ENCODE measurements around the gene AIDA.

The AIDA gene

GRCh38 chr1:222709700-222710153 lies 2.6 kb downstream of the AIDA start:
- H3K4me1 ChIP-seq (ENCODE audit: insufficient read depth, low read length), result peaks cover 31% of the 10 kb centered on the region
- peak overlapping the region; percentile 78 for H3K4me2 ChIP-seq (ENCODE audit: insufficient read depth, low read length)
- no peak overlapping the region for H3K4me3 ChIP-seq (ENCODE audit: low read depth in 1 of 2, low read length in 2 of 2)
- DNase-seq, result no peak
- TF ChIP-seq EZH2 (IDR thresholded peaks at IDR 0.05; ENCODE audit: borderline replicate concordance, low read depth, low read length, severe bottlenecking), result no peak
- TF ChIP-seq CTCF (IDR thresholded peaks at IDR 0.05; ENCODE audit: borderline replicate concordance, extremely low read depth, low read length, poor library complexity, severe bottlenecking), result no peak
- H3K9ac ChIP-seq (ENCODE audit: low read depth, low read length), result no peak overlapping the region
- H4K20me1 ChIP-seq (ENCODE audit: insufficient read depth, low read length), result peaks cover 5% of the 10 kb centered on the region; the same call in 1 of the 2 replicates
- no peaks in the 10 kb centered on the region for H3K27me3 ChIP-seq (ENCODE audit: insufficient read depth, low read length, poor library complexity)
- peaks cover 87% of the 10 kb centered on the region for H3K79me2 ChIP-seq (ENCODE audit: insufficient read depth, low read length)
- no peak overlapping the region for H3K27ac ChIP-seq (ENCODE audit: low read length)
- no peak for ATAC-seq (ENCODE audit: insufficient read depth, low read depth)
- H3K9me3 ChIP-seq (ENCODE audit: insufficient read depth, low read length, severe bottlenecking), result no peaks in the 10 kb centered on the region
- H2AFZ ChIP-seq (ENCODE audit: low read depth, low read length), result no peak overlapping the region
- H3K36me3 ChIP-seq (ENCODE audit: insufficient read depth, low read length), result peaks cover 11% of the 10 kb centered on the region; the same call in 1 of the 2 replicates

GRCh38 chr1:222706815-222707214 lies 5.5 kb downstream of the AIDA start:
- H2AFZ ChIP-seq (ENCODE audit: low read depth, low read length), result no peak overlapping the region
- H3K27me3 ChIP-seq (ENCODE audit: insufficient read depth, low read length, poor library complexity), result no peaks in the 10 kb centered on the region
- H4K20me1 ChIP-seq (ENCODE audit: insufficient read depth, low read length), result peaks cover 5% of the 10 kb centered on the region; the same call in 1 of the 2 replicates
- H3K79me2 ChIP-seq (ENCODE audit: insufficient read depth, low read length), result peaks cover 88% of the 10 kb centered on the region
- DNase-seq, result no peak
- H3K4me2 ChIP-seq (ENCODE audit: insufficient read depth, low read length), result no peak overlapping the region
- H3K4me3 ChIP-seq (ENCODE audit: low read depth in 1 of 2, low read length in 2 of 2), result no peak overlapping the region
- TF ChIP-seq CTCF (IDR thresholded peaks at IDR 0.05; ENCODE audit: borderline replicate concordance, extremely low read depth, low read length, poor library complexity, severe bottlenecking) (peak; percentile 27), EZH2 (IDR thresholded peaks at IDR 0.05; ENCODE audit: borderline replicate concordance, low read depth, low read length, severe bottlenecking) (no peak)
- no peak overlapping the region for H3K9ac ChIP-seq (ENCODE audit: low read depth, low read length)
- no peak overlapping the region for H3K27ac ChIP-seq (ENCODE audit: low read length)
- H3K36me3 ChIP-seq (ENCODE audit: insufficient read depth, low read length), result peaks cover 27% of the 10 kb centered on the region
- no peaks in the 10 kb centered on the region for H3K9me3 ChIP-seq (ENCODE audit: insufficient read depth, low read length, severe bottlenecking)
- no peak for ATAC-seq (ENCODE audit: insufficient read depth, low read depth)
- peaks cover 20% of the 10 kb centered on the region for H3K4me1 ChIP-seq (ENCODE audit: insufficient read depth, low read length)

- no peak overlapping the region for H3K9ac ChIP-seq (ENCODE audit: low read depth, low read length)
- H2AFZ ChIP-seq (ENCODE audit: low read depth, low read length), result no peak overlapping the region
- H3K4me2 ChIP-seq (ENCODE audit: insufficient read depth, low read length), result no peak overlapping the region
- H3K27ac ChIP-seq (ENCODE audit: low read length), result no peak overlapping the region
- H3K9me3 ChIP-seq (ENCODE audit: insufficient read depth, low read length, severe bottlenecking), result no peaks in the 10 kb centered on the region
- H4K20me1 ChIP-seq (ENCODE audit: insufficient read depth, low read length), result no peaks in the 10 kb centered on the region; the same call in 1 of the 2 replicates
- no peaks in the 10 kb centered on the region for H3K4me1 ChIP-seq (ENCODE audit: insufficient read depth, low read length)
- H3K4me3 ChIP-seq (ENCODE audit: low read depth in 1 of 2, low read length in 2 of 2), result no peak overlapping the region
- TF ChIP-seq CTCF (IDR thresholded peaks at IDR 0.05; ENCODE audit: borderline replicate concordance, extremely low read depth, low read length, poor library complexity, severe bottlenecking) (no peak), EZH2 (IDR thresholded peaks at IDR 0.05; ENCODE audit: borderline replicate concordance, low read depth, low read length, severe bottlenecking) (no peak)
- H3K79me2 ChIP-seq (ENCODE audit: insufficient read depth, low read length), result peaks cover 62% of the 10 kb centered on the region
- ATAC-seq (ENCODE audit: insufficient read depth, low read depth), result no peak
- DNase-seq, result no peak
- no peaks in the 10 kb centered on the region for H3K27me3 ChIP-seq (ENCODE audit: insufficient read depth, low read length, poor library complexity)
- H3K36me3 ChIP-seq (ENCODE audit: insufficient read depth, low read length), result peaks cover 28% of the 10 kb centered on the region
Measured at GRCh38 chr1:222704260-222704659, 8.0 kb downstream of the AIDA start.

All from DND-41 (cell line).